ENCODE results near the gene SLC35F6.
"Not testable (repeated sequence)": the region's sequence is repeated elsewhere in the genome, so short reads cannot be mapped to it uniquely, and the experiment has no call there.

SLC35F6 gene

GRCh38 chr2:26782876-26783704, 19.0 kb downstream of the SLC35F6 start:
- H3K9me3 ChIP-seq (ENCODE audit: low read depth, low read length), result no peaks in the 10 kb centered on the region
- TF ChIP-seq EZH2 (IDR thresholded peaks at IDR 0.05) (no peak), FOXP2 (optimal IDR thresholded peaks at IDR 0.05; ENCODE audit: control extremely low read depth, extremely low read length, insufficient read depth) (no peak), POLR2AphosphoS5 (IDR thresholded peaks at IDR 0.05; ENCODE audit: borderline replicate concordance, low read depth, low read length) (no peak)
- H3K9ac ChIP-seq (ENCODE audit: insufficient read length), result no peak overlapping the region
- no peak for DNase-seq (ENCODE audit: low read depth, low spot score)
- H3K4me3 ChIP-seq, result no peak overlapping the region
- H3K27ac ChIP-seq, result no peak overlapping the region
- peaks cover 20% of the 10 kb centered on the region for H3K36me3 ChIP-seq (ENCODE audit: insufficient read depth, low read length)

- Histone ChIP-seq H3K9ac (ENCODE audit: insufficient read length) (no peak overlapping the region), H3K9me3 (ENCODE audit: low read depth, low read length) (no peaks in the 10 kb centered on the region), H3K4me3 (no peak overlapping the region; the same call in 1 of the 2 replicates), H3K36me3 (ENCODE audit: insufficient read depth, low read length) (peaks cover 29% of the 10 kb centered on the region), H3K27ac (no peak overlapping the region)
- DNase-seq (ENCODE audit: low read depth, low spot score), result no peak
- TF ChIP-seq POLR2AphosphoS5 (IDR thresholded peaks at IDR 0.05; ENCODE audit: borderline replicate concordance, low read depth, low read length) (no peak), EZH2 (IDR thresholded peaks at IDR 0.05) (no peak), FOXP2 (optimal IDR thresholded peaks at IDR 0.05; ENCODE audit: control extremely low read depth, extremely low read length, insufficient read depth) (no peak)
These were observed 20.6 kb downstream of the SLC35F6 start for GRCh38 chr2:26784570-26785234.

- Histone ChIP-seq H3K27ac (peak within 1 kb of the TSS; percentile 45), H3K36me3 (ENCODE audit: insufficient read depth, low read length) (peaks cover 27% of the 10 kb centered on the region), H3K9ac (ENCODE audit: insufficient read length) (peak within 1 kb of the TSS; percentile 91), H3K9me3 (ENCODE audit: low read depth, low read length) (0 out of 2 replicates have a peak, but pooled peaks cover 2% of the 10 kb centered on the region), H3K4me3 (peak within 1 kb of the TSS; percentile 86)
- TF ChIP-seq POLR2AphosphoS5 (IDR thresholded peaks at IDR 0.05; ENCODE audit: borderline replicate concordance, low read depth, low read length), result peak; percentile 81
- no peak for TF ChIP-seq EZH2 (IDR thresholded peaks at IDR 0.05)
- TF ChIP-seq FOXP2 (optimal IDR thresholded peaks at IDR 0.05; ENCODE audit: control extremely low read depth, extremely low read length, insufficient read depth), result no peak
- DNase-seq (ENCODE audit: low read depth, low spot score), result peak; percentile 99
These were observed 21.5 kb downstream of the SLC35F6 start, which contains the start of gene CENPA for GRCh38 chr2:26785431-26786206. CENPA (plus strand) TSS chr2:26786056; CDS start chr2:26786197, 141 bp downstream.

GRCh38 chr2:26786207-26787028, 22.3 kb downstream of the SLC35F6 start:
- TF ChIP-seq FOXP2 (optimal IDR thresholded peaks at IDR 0.05; ENCODE audit: control extremely low read depth, extremely low read length, insufficient read depth), result no peak
- no peak for TF ChIP-seq POLR2AphosphoS5 (IDR thresholded peaks at IDR 0.05; ENCODE audit: borderline replicate concordance, low read depth, low read length)
- no peak for TF ChIP-seq EZH2 (IDR thresholded peaks at IDR 0.05)
- peak overlapping the region; percentile 45; the same call in 1 of the 2 replicates for H3K27ac ChIP-seq
- peak overlapping the region; percentile 91 for H3K9ac ChIP-seq (ENCODE audit: insufficient read length)
- H3K36me3 ChIP-seq (ENCODE audit: insufficient read depth, low read length), result peaks cover 35% of the 10 kb centered on the region
- peak overlapping the region; percentile 86 for H3K4me3 ChIP-seq
- H3K9me3 ChIP-seq (ENCODE audit: low read depth, low read length), result 0 out of 2 replicates have a peak, but pooled peaks cover 5% of the 10 kb centered on the region
- no peak for DNase-seq (ENCODE audit: low read depth, low spot score)

- no peak overlapping the region for H3K4me3 ChIP-seq
- no peak overlapping the region for H3K27ac ChIP-seq
- no peak overlapping the region for H3K9ac ChIP-seq (ENCODE audit: insufficient read length)
- H3K36me3 ChIP-seq (ENCODE audit: insufficient read depth, low read length), result peaks cover 92% of the 10 kb centered on the region
- DNase-seq (ENCODE audit: low read depth, low spot score), result no peak
- 0 out of 2 replicates have a peak, but pooled peaks cover 5% of the 10 kb centered on the region for H3K9me3 ChIP-seq (ENCODE audit: low read depth, low read length)
- TF ChIP-seq POLR2AphosphoS5 (IDR thresholded peaks at IDR 0.05; ENCODE audit: borderline replicate concordance, low read depth, low read length), result no peak
- no peak for TF ChIP-seq EZH2 (IDR thresholded peaks at IDR 0.05)
- no peak for TF ChIP-seq FOXP2 (optimal IDR thresholded peaks at IDR 0.05; ENCODE audit: control extremely low read depth, extremely low read length, insufficient read depth)
These were observed 28.6 kb downstream of the SLC35F6 start for GRCh38 chr2:26792720-26793119.

- Histone ChIP-seq H3K36me3 (ENCODE audit: insufficient read depth, low read length) (peaks cover 88% of the 10 kb centered on the region), H3K9me3 (ENCODE audit: low read depth, low read length) (0 out of 2 replicates have a peak, but pooled peaks cover 5% of the 10 kb centered on the region), H3K27ac (no peak overlapping the region), H3K9ac (ENCODE audit: insufficient read length) (no peak overlapping the region), H3K4me3 (no peak overlapping the region)
- no peak for DNase-seq (ENCODE audit: low read depth, low spot score)
- TF ChIP-seq EZH2 (IDR thresholded peaks at IDR 0.05) (no peak), FOXP2 (optimal IDR thresholded peaks at IDR 0.05; ENCODE audit: control extremely low read depth, extremely low read length, insufficient read depth) (no peak), POLR2AphosphoS5 (IDR thresholded peaks at IDR 0.05; ENCODE audit: borderline replicate concordance, low read depth, low read length) (no peak)
These were observed 29.4 kb downstream of the SLC35F6 start for GRCh38 chr2:26793518-26793917.

- DNase-seq (ENCODE audit: low read depth, low spot score); H3K4me3 ChIP-seq: not testable (repeated sequence)
- H3K36me3 ChIP-seq (ENCODE audit: insufficient read depth, low read length), result peaks cover 80% of the 10 kb centered on the region
These were observed 31.1 kb downstream of the SLC35F6 start for GRCh38 chr2:26795135-26795534.

More at GRCh38 chr2:26795135-26795534, 31.1 kb downstream of the SLC35F6 start:
- not testable (repeated sequence) for H3K9me3 ChIP-seq (ENCODE audit: low read depth, low read length); H3K27ac ChIP-seq; H3K9ac ChIP-seq (ENCODE audit: insufficient read length)
